Duodenal mucosa (tissue), 2 donors: ENCODE measurements around the gene ABI2.

Experiments
- H3K27ac ChIP-seq: one replicate; pipeline ENCODE4 v1.7.0; 2013; ENCODE audit warnings: low read depth, low read length
- H3K27me3 ChIP-seq, 2 donors: one replicate each; pipeline ENCODE4 v1.7.0; 2013; ENCODE audit warnings: low read length in 2 of 2, control low read depth in 1 of 2; ENCODE audit not compliant: insufficient read depth in 2 of 2, control insufficient read depth in 1 of 2
- H3K36me3 ChIP-seq, 2 donors: one replicate each; pipeline ENCODE4 v1.7.0; 2013; ENCODE audit warnings: low read length in 2 of 2, control low read depth in 1 of 2; ENCODE audit not compliant: insufficient read depth in 2 of 2, control insufficient read depth in 1 of 2
- H3K4me1 ChIP-seq, 2 donors: one replicate each; pipeline ENCODE4 v1.7.0; 2013; ENCODE audit warnings: low read length in 2 of 2, control low read depth in 1 of 2; ENCODE audit not compliant: insufficient read depth in 2 of 2, control insufficient read depth in 1 of 2
- H3K4me3 ChIP-seq, 2 donors: one replicate each; pipeline ENCODE4 v1.7.0; 2013; ENCODE audit warnings: low read length in 2 of 2, low read depth in 1 of 2
- H3K9ac ChIP-seq, 2 donors: one replicate each; pipeline ENCODE4 v1.7.0; 2013; ENCODE audit warnings: low read length in 2 of 2, low read depth in 1 of 2
- H3K9me3 ChIP-seq, 2 donors: one replicate each; pipeline ENCODE4 v1.7.0; 2013; ENCODE audit warnings: low read length in 2 of 2, control low read depth in 1 of 2; ENCODE audit not compliant: control insufficient read depth in 1 of 2

Gene ABI2

DNA sequence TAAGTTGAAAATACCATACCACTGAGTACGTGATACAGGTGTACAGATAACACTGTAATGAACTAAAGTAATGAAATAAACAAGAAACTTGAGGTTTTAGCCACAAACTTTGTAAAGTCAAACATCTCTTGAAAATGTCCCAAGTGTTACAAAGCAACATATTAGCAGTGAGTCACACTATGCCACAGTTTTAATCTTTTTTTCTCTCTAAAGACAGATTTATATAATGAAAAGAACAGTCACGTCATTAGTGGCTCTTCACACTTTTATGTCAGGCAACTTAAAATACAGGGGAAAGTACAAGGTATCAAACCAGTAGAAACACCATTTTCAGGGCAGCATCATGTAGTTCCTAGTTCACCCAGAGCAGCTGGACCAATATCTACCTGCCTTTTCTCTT is 164.8 kb downstream of the ABI2 start:
- peaks cover 0 to 5% of the 10 kb centered on the region in 2 donors for H3K36me3 ChIP-seq
- no peak overlapping the region for H3K27ac ChIP-seq
- no peaks in the 10 kb centered on the region for H3K27me3 ChIP-seq
- no peaks in the 10 kb centered on the region for H3K9me3 ChIP-seq
- peaks cover 6 to 12% of the 10 kb centered on the region in 2 donors for H3K4me1 ChIP-seq
- H3K4me3 ChIP-seq: no peak overlapping the region
- H3K9ac ChIP-seq: no peak overlapping the region
